Measurements from ENCODE around the gene HACD4.

HACD4 gene

GRCh38 chr9:21070906-21071305 lies 39.5 kb upstream of the HACD4 start:
- TF ChIP-seq ZBTB7A (IDR thresholded peaks at IDR 0.05; ENCODE audit: low read depth) (no peak), CREB1 (IDR thresholded peaks at IDR 0.05; ENCODE audit: low read depth) (no peak), MAX (IDR thresholded peaks at IDR 0.05) (no peak), FOXM1 (IDR thresholded peaks at IDR 0.05; ENCODE audit: borderline replicate concordance, low read depth) (no peak), CEBPB (IDR thresholded peaks at IDR 0.05) (no peak), EGR1 (IDR thresholded peaks at IDR 0.05) (no peak), EP300 (IDR thresholded peaks at IDR 0.05; ENCODE audit: borderline replicate concordance) (no peak), TAF1 (IDR thresholded peaks at IDR 0.05; ENCODE audit: low read depth) (no peak), RAD21 (IDR thresholded peaks at IDR 0.05; ENCODE audit: low read depth) (no peak), YY1 (IDR thresholded peaks at IDR 0.05; ENCODE audit: low read depth) (no peak), TEAD4 (IDR thresholded peaks at IDR 0.05) (no peak), REST (IDR thresholded peaks at IDR 0.05; ENCODE audit: low read depth) (no peak), NFIC (IDR thresholded peaks at IDR 0.05) (no peak), USF1 (IDR thresholded peaks at IDR 0.05) (no peak), TCF12 (IDR thresholded peaks at IDR 0.05; ENCODE audit: low read depth) (no peak)

GRCh38 chr9:21070171-21070571 lies 38.7 kb upstream of the HACD4 start:
- TF ChIP-seq YY1 (IDR thresholded peaks at IDR 0.05; ENCODE audit: low read depth): no peak
- TF ChIP-seq CEBPB (IDR thresholded peaks at IDR 0.05): no peak
- no peak for TF ChIP-seq TEAD4 (IDR thresholded peaks at IDR 0.05)
- TF ChIP-seq TAF1 (IDR thresholded peaks at IDR 0.05; ENCODE audit: low read depth): no peak
- TF ChIP-seq FOXM1 (IDR thresholded peaks at IDR 0.05; ENCODE audit: borderline replicate concordance, low read depth): no peak
- no peak for TF ChIP-seq TCF12 (IDR thresholded peaks at IDR 0.05; ENCODE audit: low read depth)
- TF ChIP-seq MAX (IDR thresholded peaks at IDR 0.05): no peak
- TF ChIP-seq RAD21 (IDR thresholded peaks at IDR 0.05; ENCODE audit: low read depth): no peak
- no peak for TF ChIP-seq CREB1 (IDR thresholded peaks at IDR 0.05; ENCODE audit: low read depth)

GRCh38 chr9:21060919-21061561 lies 29.6 kb upstream of the HACD4 start:
- TF ChIP-seq CEBPB (IDR thresholded peaks at IDR 0.05) (no peak), EGR1 (IDR thresholded peaks at IDR 0.05) (no peak), TEAD4 (IDR thresholded peaks at IDR 0.05) (no peak), REST (IDR thresholded peaks at IDR 0.05; ENCODE audit: low read depth) (no peak), USF1 (IDR thresholded peaks at IDR 0.05) (no peak), NFIC (IDR thresholded peaks at IDR 0.05) (no peak), RAD21 (IDR thresholded peaks at IDR 0.05; ENCODE audit: low read depth) (no peak), TAF1 (IDR thresholded peaks at IDR 0.05; ENCODE audit: low read depth) (no peak), YY1 (IDR thresholded peaks at IDR 0.05; ENCODE audit: low read depth) (no peak), ZBTB7A (IDR thresholded peaks at IDR 0.05; ENCODE audit: low read depth) (no peak), CREB1 (IDR thresholded peaks at IDR 0.05; ENCODE audit: low read depth) (no peak), TCF12 (IDR thresholded peaks at IDR 0.05; ENCODE audit: low read depth) (no peak), FOXM1 (IDR thresholded peaks at IDR 0.05; ENCODE audit: borderline replicate concordance, low read depth) (no peak), MAX (IDR thresholded peaks at IDR 0.05) (no peak), EP300 (IDR thresholded peaks at IDR 0.05; ENCODE audit: borderline replicate concordance) (no peak)

GRCh38 chr9:21056931-21057330 lies 25.5 kb upstream of the HACD4 start:
- TF ChIP-seq CEBPB (IDR thresholded peaks at IDR 0.05): no peak
- TF ChIP-seq EP300 (IDR thresholded peaks at IDR 0.05; ENCODE audit: borderline replicate concordance): no peak
- no peak for TF ChIP-seq YY1 (IDR thresholded peaks at IDR 0.05; ENCODE audit: low read depth)
- no peak for TF ChIP-seq TCF12 (IDR thresholded peaks at IDR 0.05; ENCODE audit: low read depth)

- TF ChIP-seq CEBPB (IDR thresholded peaks at IDR 0.05) (no peak), CREB1 (IDR thresholded peaks at IDR 0.05; ENCODE audit: low read depth) (no peak), USF1 (IDR thresholded peaks at IDR 0.05) (no peak), FOXM1 (IDR thresholded peaks at IDR 0.05; ENCODE audit: borderline replicate concordance, low read depth) (no peak), MAX (IDR thresholded peaks at IDR 0.05) (no peak), EGR1 (IDR thresholded peaks at IDR 0.05) (no peak), EP300 (IDR thresholded peaks at IDR 0.05; ENCODE audit: borderline replicate concordance) (no peak), REST (IDR thresholded peaks at IDR 0.05; ENCODE audit: low read depth) (no peak), ZBTB7A (IDR thresholded peaks at IDR 0.05; ENCODE audit: low read depth) (no peak)
Measured at GRCh38 chr9:21053851-21054250, 22.4 kb upstream of the HACD4 start.
